Endothelial cell of umbilical vein (primary cell): Measurements from ENCODE around the gene CEP192. TPM values are rescaled to one million over a fixed set of nuclear protein-coding genes. Genes with fewer than 3 reads are reported as not detected.

Source experiments
- BruUV-seq: library from RNA; stranded (reverse); fragments of 400-500 nt; replicated peaks from 2 replicates; lab custom pipeline; 2021; lab: Mats Ljungman, UMichigan
- CTCF ChIA-PET: fragments of 300-600, 350-600 bp; sonication (Branson Sonifier 250); formaldehyde crosslinking; loops from one replicate; lab custom pipeline; 2021; ENCODE audit warnings: antibody characterized with exemption, inconsistent platforms; lab: Charles Lee
- POLR2A ChIA-PET: fragments of 300-600, 350-600 bp; sonication (Branson Sonifier 250); formaldehyde crosslinking; loops from one replicate; lab custom pipeline; 2021; ENCODE audit warnings: antibody characterized with exemption, inconsistent platforms; lab: Charles Lee
- DNase-seq: peaks from one replicate; pipeline ENCODE4 v3.0.0-alpha.2; 2011; ENCODE audit warnings: low read depth, low spot score
- FAIRE-seq: peaks from 2 replicates; lab custom pipeline; 2011; peaks lifted over from hg19 to GRCh38; lab: Jason Lieb, UNC
- H2AFZ ChIP-seq: 2 replicates; pipeline ENCODE4 v1.6.0; 2012; ENCODE audit warnings: low read depth, low read length, control low read depth, inconsistent platforms
- H3K27ac ChIP-seq: 2 replicates; pipeline ENCODE4 v1.5.1; 2011; ENCODE audit warnings: low read depth, mild to moderate bottlenecking, control low read depth, low read length, moderate library complexity; ENCODE audit not compliant: insufficient read depth
- H3K27me3 ChIP-seq, 2 experiments: 2 replicates each; pipeline versions ENCODE4 v1.6.0 to v1.6.1; 2011; ENCODE audit warnings: low read length in 2 of 2, mixed read lengths in 1 of 2; ENCODE audit not compliant: control insufficient read depth in 2 of 2, insufficient read depth in 2 of 2
- H3K36me3 ChIP-seq, 2 experiments: 2 replicates in 1 of 2; 3 replicates in 1 of 2; pipeline ENCODE4 v1.5.1; 2011; ENCODE audit warnings: low read length in 2 of 2, mild to moderate bottlenecking in 1 of 2, moderate library complexity in 1 of 2; ENCODE audit not compliant: control insufficient read depth in 2 of 2, insufficient read depth in 2 of 2; ENCODE audit errors: extremely low read depth in 1 of 2
- H3K4me1 ChIP-seq: 3 replicates; pipeline ENCODE4 v1.5.1; 2011; ENCODE audit warnings: mild to moderate bottlenecking, low read length; ENCODE audit not compliant: control insufficient read depth, insufficient read depth; ENCODE audit errors: extremely low read depth
- H3K4me2 ChIP-seq: 2 replicates; pipeline ENCODE4 v1.6.1; 2011; ENCODE audit warnings: low read length, control low read depth, mixed read lengths; ENCODE audit not compliant: insufficient read depth
- H3K4me3 ChIP-seq, 3 experiments: fragments of 200-600 bp in 1 of 3; sonication (generic), shearing (Covaris generic) in 1 of 3; replicated peaks in 1 of 3; 2 replicates each; pipeline ENCODE4 v1.5.1; 2011 to 2016; ENCODE audit warnings: control low read depth in 3 of 3, low read length in 3 of 3, mild to moderate bottlenecking in 2 of 3, inconsistent platforms in 1 of 3, low read depth in 1 of 3, moderate library complexity in 1 of 3; ENCODE audit not compliant: insufficient read depth in 1 of 3
- H3K79me2 ChIP-seq: 2 replicates; pipeline ENCODE4 v1.6.0; 2012; ENCODE audit warnings: low read length, inconsistent platforms; ENCODE audit not compliant: control insufficient read depth, insufficient read depth
- H3K9ac ChIP-seq: replicated peaks from 2 replicates; pipeline ENCODE3; 2011; ENCODE audit warnings: low read length, control low read depth; ENCODE audit not compliant: insufficient read depth; ENCODE audit errors: extremely low read depth
- H3K9me1 ChIP-seq: replicated peaks from 3 replicates; pipeline ENCODE4 v1.6.0; 2011; ENCODE audit warnings: mild to moderate bottlenecking, low read length; ENCODE audit not compliant: control insufficient read depth, insufficient read depth; ENCODE audit errors: extremely low read depth
- H3K9me3 ChIP-seq: replicated peaks from 2 replicates; pipeline ENCODE4 v1.5.1; 2012; ENCODE audit warnings: low read length, inconsistent platforms; ENCODE audit not compliant: control insufficient read depth, insufficient read depth
- H4K20me1 ChIP-seq: replicated peaks from 2 replicates; pipeline ENCODE3; 2011; ENCODE audit warnings: mild to moderate bottlenecking, low read length; ENCODE audit not compliant: control insufficient read depth, insufficient read depth; ENCODE audit errors: extremely low read depth
- EZH2 ChIP-seq: IDR thresholded peaks from 2 replicates; pipeline ENCODE4 v1.6.1; 2012; ENCODE audit warnings: borderline replicate concordance, low read depth, mild to moderate bottlenecking, moderate library complexity, low read length, inconsistent platforms; ENCODE audit not compliant: severe bottlenecking
- FOS ChIP-seq: IDR thresholded peaks from 2 replicates; pipeline ENCODE4 v1.6.1; 2011; ENCODE audit warnings: mild to moderate bottlenecking, low read length, moderate library complexity, borderline replicate concordance; ENCODE audit not compliant: insufficient read depth
- GATA2 ChIP-seq: IDR thresholded peaks from 2 replicates; pipeline ENCODE4 v1.7.0; 2011; ENCODE audit warnings: low read depth, mild to moderate bottlenecking, moderate library complexity, mixed read lengths, low read length; ENCODE audit not compliant: insufficient read length, insufficient read depth
- JUN ChIP-seq: IDR thresholded peaks from 2 replicates; pipeline ENCODE4 v1.6.1; 2011; ENCODE audit warnings: borderline replicate concordance, low read depth; ENCODE audit not compliant: insufficient read length, insufficient read depth
- MAX ChIP-seq: IDR thresholded peaks from 2 replicates; pipeline ENCODE4 v1.6.1; 2011; ENCODE audit not compliant: insufficient read depth, insufficient read length
- MYC ChIP-seq: IDR thresholded peaks from one replicate; pipeline ENCODE4 v1.6.1; 2011; ENCODE audit warnings: mild to moderate bottlenecking, low read depth, low read length
- POLR2A ChIP-seq: IDR thresholded peaks from 2 replicates; pipeline ENCODE4 v1.6.1; 2012; ENCODE audit warnings: low read depth, mild to moderate bottlenecking, control low read depth, low read length
- POLR2AphosphoS5 ChIP-seq: IDR thresholded peaks from 2 replicates; pipeline ENCODE4 v1.6.1; 2012; ENCODE audit warnings: low read depth, mild to moderate bottlenecking, control low read depth, low read length, moderate library complexity; ENCODE audit not compliant: insufficient read depth
- dilution Hi-C: fragments of 300-500 bp; cut with MboI; formaldehyde crosslinking; loops from one replicate; pipeline ENCODE4 v1.15.0; 2019; ENCODE audit warnings: low sequenced_read_pairs; ENCODE audit not compliant: extremely low pct_ligation_motif_present
- intact Hi-C: fragments of 100-400 bp; cut with micrococcal nuclease; formaldehyde crosslinking; loops from one replicate; pipeline ENCODE4 v1.10.0; 2022
- polyA plus RNA-seq, 4 experiments: library from polyadenylated mRNA; depleted of rRNA in 3 of 4; stranded (reverse) in 3 of 4; unstranded in 1 of 4; fragments of >200 nt; gene quantifications; 2 replicates each; pipeline versions ENCODE4 v1.2.1 to v1.2.3, GENCODE V29; 2011 to 2012; ENCODE audit warnings: missing spikeins in 1 of 4
- total RNA-seq: library from RNA; stranded (reverse); gene quantifications from 2 replicates; pipeline ENCODE4 v1.2.3, GENCODE V29; 2021
- TF ChIP-seq, protein P1 (sequence below), 2 donors: IDR thresholded peaks; 1 replicate in 1 of 2; 2 replicates in 1 of 2; pipeline ENCODE4 v1.5.1; 2011; ENCODE audit warnings: low read length in 2 of 2, mild to moderate bottlenecking in 2 of 2, moderate library complexity in 2 of 2, control low read depth in 1 of 2, inconsistent platforms in 1 of 2, low read depth in 1 of 2; ENCODE audit not compliant: insufficient read depth in 1 of 2; ENCODE audit errors: extremely low read depth in 1 of 2

CEP192 gene
- total and polyA plus RNA-seq, 2 donors (not counting 3 experiments of a cell fraction or from before 2014, with no cell fraction given): 14.5 to 22.9 TPM

- Histone ChIP-seq H3K27me3 (no peaks in the 10 kb centered on the region), H2AFZ (peak overlapping the region; percentile 89), H4K20me1 (no peaks in the 10 kb centered on the region), H3K9ac (peak overlapping the region; percentile 76), H3K79me2 (peaks cover 27% of the 10 kb centered on the region), H3K4me3 (peak overlapping the region; percentile 43 to 53 (median 49)), H3K36me3 (peaks cover 0 to under 1% of the 10 kb centered on the region in 2 experiments), H3K4me2 (peak overlapping the region; percentile 39), H3K4me1 (peaks cover 12% of the 10 kb centered on the region), H3K9me3 (no peaks in the 10 kb centered on the region), H3K9me1 (no peaks in the 10 kb centered on the region), H3K27ac (peak overlapping the region; percentile 90)
- CTCF ChIA-PET: interaction anchor here (0.7 kb wide), 2 partner anchors 65 to 211 kb away, joined by 3 to 4 read pairs; no protein-coding TSS in a partner anchor
- FAIRE-seq: peak; percentile 95
- TF ChIP-seq JUN (no peak), MAX (peak; percentile 91), FOS (no peak), EZH2 (no peak), GATA2 (no peak), MYC (peak; percentile 74), POLR2AphosphoS5 (peak; percentile 93), POLR2A (peak; percentile 87)
- TF ChIP-seq, protein P1, sequence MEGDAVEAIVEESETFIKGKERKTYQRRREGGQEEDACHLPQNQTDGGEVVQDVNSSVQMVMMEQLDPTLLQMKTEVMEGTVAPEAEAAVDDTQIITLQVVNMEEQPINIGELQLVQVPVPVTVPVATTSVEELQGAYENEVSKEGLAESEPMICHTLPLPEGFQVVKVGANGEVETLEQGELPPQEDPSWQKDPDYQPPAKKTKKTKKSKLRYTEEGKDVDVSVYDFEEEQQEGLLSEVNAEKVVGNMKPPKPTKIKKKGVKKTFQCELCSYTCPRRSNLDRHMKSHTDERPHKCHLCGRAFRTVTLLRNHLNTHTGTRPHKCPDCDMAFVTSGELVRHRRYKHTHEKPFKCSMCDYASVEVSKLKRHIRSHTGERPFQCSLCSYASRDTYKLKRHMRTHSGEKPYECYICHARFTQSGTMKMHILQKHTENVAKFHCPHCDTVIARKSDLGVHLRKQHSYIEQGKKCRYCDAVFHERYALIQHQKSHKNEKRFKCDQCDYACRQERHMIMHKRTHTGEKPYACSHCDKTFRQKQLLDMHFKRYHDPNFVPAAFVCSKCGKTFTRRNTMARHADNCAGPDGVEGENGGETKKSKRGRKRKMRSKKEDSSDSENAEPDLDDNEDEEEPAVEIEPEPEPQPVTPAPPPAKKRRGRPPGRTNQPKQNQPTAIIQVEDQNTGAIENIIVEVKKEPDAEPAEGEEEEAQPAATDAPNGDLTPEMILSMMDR (IDR thresholded peaks at IDR 0.05; ENCODE audit: extremely low read depth in 1 of 2, insufficient read depth in 1 of 2, low read depth in 1 of 2, low read length in 2 of 2): no peak
- peak; percentile 94 for DNase-seq
- dilution Hi-C loops (no loop called here), intact Hi-C loops (loop anchor here (1.0 to 5.0 kb wide), 2 partner anchors 43 to 66 kb away; partner anchors contain the start of genes CEP192 and PTPN2)
- POLR2A ChIA-PET: interaction anchor here (0.7 to 1.0 kb wide), 2 partner anchors 186 to 571 kb away, joined by 4 read pairs; partner anchors contain the start of gene AFG3L2
- no TSS peak for BruUV-seq
These were observed 42.9 kb upstream of the CEP192 start for GRCh38 chr18:12948050-12948804.
